MM.1S (cell line): ENCODE data around the gene DDX23.

Experiments used
- EZH2 ChIP-seq: fragments of 300-600 bp; sonication (generic); optimal IDR thresholded peaks from 2 replicates; pipeline ENCODE3; 2017; ENCODE audit warnings: low read depth, mild to moderate bottlenecking, antibody characterized with exemption, low read length, mixed read lengths
- EZH2phosphoT487 ChIP-seq: fragments of 300-600 bp; sonication (generic); IDR thresholded peaks from 2 replicates; pipeline ENCODE4 v1.6.1; 2018; ENCODE audit warnings: antibody characterized with exemption, low read length
- TF ChIP-seq, protein P1 (sequence below): fragments of 300-600 bp; sonication (generic); IDR thresholded peaks from 2 replicates; pipeline ENCODE4 v1.5.1; 2016; ENCODE audit warnings: antibody characterized with exemption, low read length, mixed read lengths

DNA sequence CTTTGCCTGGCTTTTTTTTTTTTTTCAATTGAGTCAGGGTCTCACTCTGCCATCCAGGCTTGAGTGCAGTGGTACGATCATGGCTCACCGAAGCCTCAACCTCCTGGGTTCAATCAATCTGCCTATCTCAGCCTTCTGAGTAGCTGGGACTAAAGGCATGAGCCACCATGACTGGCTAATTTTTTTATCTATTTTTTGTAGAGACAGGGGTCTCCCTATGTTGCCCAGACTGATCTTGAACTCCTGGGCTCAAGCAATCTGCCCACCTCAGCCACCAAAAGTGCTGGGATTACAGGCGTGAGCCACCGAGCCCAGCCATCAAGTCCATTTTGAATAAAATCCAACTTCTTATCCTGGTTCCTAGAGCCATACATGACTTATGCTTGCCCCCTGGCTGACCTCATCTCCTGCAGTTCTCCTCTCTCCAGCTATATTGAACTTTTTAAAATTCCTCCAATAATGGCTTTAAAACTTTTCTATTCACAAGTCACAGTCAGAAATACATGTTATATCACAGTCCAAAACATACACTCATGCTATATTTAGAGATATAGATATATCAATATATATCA lies 24.1 kb upstream of the DDX23 start:
- TF ChIP-seq, protein P1, sequence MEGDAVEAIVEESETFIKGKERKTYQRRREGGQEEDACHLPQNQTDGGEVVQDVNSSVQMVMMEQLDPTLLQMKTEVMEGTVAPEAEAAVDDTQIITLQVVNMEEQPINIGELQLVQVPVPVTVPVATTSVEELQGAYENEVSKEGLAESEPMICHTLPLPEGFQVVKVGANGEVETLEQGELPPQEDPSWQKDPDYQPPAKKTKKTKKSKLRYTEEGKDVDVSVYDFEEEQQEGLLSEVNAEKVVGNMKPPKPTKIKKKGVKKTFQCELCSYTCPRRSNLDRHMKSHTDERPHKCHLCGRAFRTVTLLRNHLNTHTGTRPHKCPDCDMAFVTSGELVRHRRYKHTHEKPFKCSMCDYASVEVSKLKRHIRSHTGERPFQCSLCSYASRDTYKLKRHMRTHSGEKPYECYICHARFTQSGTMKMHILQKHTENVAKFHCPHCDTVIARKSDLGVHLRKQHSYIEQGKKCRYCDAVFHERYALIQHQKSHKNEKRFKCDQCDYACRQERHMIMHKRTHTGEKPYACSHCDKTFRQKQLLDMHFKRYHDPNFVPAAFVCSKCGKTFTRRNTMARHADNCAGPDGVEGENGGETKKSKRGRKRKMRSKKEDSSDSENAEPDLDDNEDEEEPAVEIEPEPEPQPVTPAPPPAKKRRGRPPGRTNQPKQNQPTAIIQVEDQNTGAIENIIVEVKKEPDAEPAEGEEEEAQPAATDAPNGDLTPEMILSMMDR: no peak
- TF ChIP-seq EZH2phosphoT487 (no peak), EZH2 (no peak)
